Right atrium auricular region (tissue), 2 donors: ENCODE data around the gene AP2A2. TPM values are rescaled to one million over a fixed set of nuclear protein-coding genes. Genes with fewer than 3 reads are reported as not detected.

Experiments
- DNase-seq: peaks from one replicate; pipeline ENCODE4 v3.0.0-alpha.2; 2019; ENCODE audit warnings: low spot score
- H3K27ac ChIP-seq, 2 donors: fragments of 200-600 bp; sonication (generic); 1 replicate in 1 of 2; 2 replicates in 1 of 2; pipeline ENCODE4 v1.5.1; 2016 to 2019
- H3K27me3 ChIP-seq, 2 donors: fragments of 200-600 bp; sonication (generic); one replicate each; pipeline versions ENCODE4 v1.5.1 to v1.6.0; 2017 to 2019
- H3K36me3 ChIP-seq: fragments of 200-600 bp; sonication (generic); one replicate; pipeline ENCODE4 v1.5.1; 2016
- H3K4me1 ChIP-seq, 2 donors: fragments of 200-600 bp; sonication (generic); one replicate each; pipeline versions ENCODE4 v1.5.1 to v1.6.0; 2017 to 2019
- H3K4me3 ChIP-seq, 2 donors: fragments of 200-600 bp; sonication (generic); 1 replicate in 1 of 2; 2 replicates in 1 of 2; pipeline ENCODE4 v1.5.1; 2017 to 2019; ENCODE audit warnings: mild to moderate bottlenecking in 1 of 2, moderate library complexity in 1 of 2
- H3K9me3 ChIP-seq, 2 donors: fragments of 200-600 bp; sonication (generic); one replicate each; pipeline ENCODE4 v1.5.1; 2019
- CTCF ChIP-seq, 2 donors: fragments of 200-600 bp; sonication (generic); IDR thresholded peaks; one replicate each; pipeline ENCODE4 v1.5.1; 2019; ENCODE audit warnings: antibody characterized with exemption in 2 of 2
- total RNA-seq, 2 donors: library from RNA; depleted of rRNA; stranded (reverse); fragments of >200 nt; gene quantifications; one replicate each; pipeline ENCODE4 v1.1.0, GENCODE V29; 2016

Gene AP2A2
- total RNA-seq, 2 donors from 2014 or later: 28.8 to 41.7 TPM

GRCh38 chr11:1000357-1001278, 74.9 kb downstream of the AP2A2 start:
- H3K36me3 ChIP-seq: peaks cover 51% of the 10 kb centered on the region

GRCh38 chr11:1001617-1002405, 76.1 kb downstream of the AP2A2 start:
- H3K4me1 ChIP-seq: no peaks in the 10 kb centered on the region
- no peak for DNase-seq
- H3K27ac ChIP-seq: no peak overlapping the region
- H3K9me3 ChIP-seq: no peaks in the 10 kb centered on the region
- no peaks in the 10 kb centered on the region for H3K27me3 ChIP-seq
- TF ChIP-seq CTCF (IDR thresholded peaks at IDR 0.05): no peak
- H3K36me3 ChIP-seq: peaks cover 55% of the 10 kb centered on the region
- H3K4me3 ChIP-seq: no peak overlapping the region

More at GRCh38 chr11:1000357-1001278, 74.9 kb downstream of the AP2A2 start:
- H3K27ac ChIP-seq: no peak overlapping the region
- TF ChIP-seq CTCF (IDR thresholded peaks at IDR 0.05): no peak
- DNase-seq: no peak
- H3K27me3 ChIP-seq: no peaks in the 10 kb centered on the region
- no peaks in the 10 kb centered on the region for H3K9me3 ChIP-seq
- no peak overlapping the region for H3K4me3 ChIP-seq
- H3K4me1 ChIP-seq: no peaks in the 10 kb centered on the region

GRCh38 chr11:1002406-1002984, 76.8 kb downstream of the AP2A2 start:
- Histone ChIP-seq H3K27ac (no peak overlapping the region), H3K4me3 (no peak overlapping the region), H3K9me3 (no peaks in the 10 kb centered on the region), H3K27me3 (no peaks in the 10 kb centered on the region), H3K4me1 (no peaks in the 10 kb centered on the region), H3K36me3 (peaks cover 62% of the 10 kb centered on the region)
- no peak for DNase-seq
- TF ChIP-seq CTCF (IDR thresholded peaks at IDR 0.05): no peak

- Histone ChIP-seq H3K27ac (no peak overlapping the region), H3K27me3 (no peaks in the 10 kb centered on the region), H3K36me3 (peaks cover 68% of the 10 kb centered on the region), H3K9me3 (no peaks in the 10 kb centered on the region), H3K4me3 (no peak overlapping the region), H3K4me1 (no peaks in the 10 kb centered on the region)
- no peak for DNase-seq
- TF ChIP-seq CTCF (IDR thresholded peaks at IDR 0.05): no peak
These were observed 77.5 kb downstream of the AP2A2 start for GRCh38 chr11:1003159-1003558.

- TF ChIP-seq CTCF (IDR thresholded peaks at IDR 0.05): no peak
- H3K27ac ChIP-seq: no peak overlapping the region
- H3K4me3 ChIP-seq: no peak overlapping the region
- peaks cover 87% of the 10 kb centered on the region for H3K36me3 ChIP-seq
- DNase-seq: no peak
- no peaks in the 10 kb centered on the region for H3K9me3 ChIP-seq
- no peaks in the 10 kb centered on the region for H3K27me3 ChIP-seq
- H3K4me1 ChIP-seq: no peaks in the 10 kb centered on the region
These were observed 80.3 kb downstream of the AP2A2 start for GRCh38 chr11:1005928-1006327.
